K562 (cell line): Measurements from ENCODE around the gene CLSTN1.

Source experiments
- TCF7 ChIP-seq: sonication (generic); IDR thresholded peaks from 2 replicates; pipeline ENCODE4 v1.6.1; 2016; ENCODE audit warnings: antibody characterized with exemption, borderline replicate concordance
- TEAD4 ChIP-seq, 2 experiments: sonication (generic) in 1 of 2; formaldehyde crosslinking in 1 of 2; IDR thresholded peaks; 2 replicates each; pipeline versions ENCODE4 v1.6.1 to v1.8.0; 2012 to 2022; ENCODE audit warnings: borderline replicate concordance in 1 of 2, inconsistent platforms in 1 of 2, low read length in 1 of 2, mild to moderate bottlenecking in 1 of 2, missing genetic modification reagents in 1 of 2
- TF ChIP-seq, protein P1 (sequence below), 3 experiments: IDR thresholded peaks in 2 of 3; conservative IDR thresholded peaks in 1 of 3; 2 replicates each; pipeline ENCODE4 v1.5.1; 2011 to 2012; ENCODE audit warnings: low read length in 3 of 3, mild to moderate bottlenecking in 3 of 3, control low read depth in 2 of 3, improper control_type of control experiment in 1 of 3, inconsistent platforms in 1 of 3, low read depth in 1 of 3, mixed read lengths in 1 of 3, moderate library complexity in 1 of 3; ENCODE audit not compliant: insufficient read depth in 2 of 3

DNA sequence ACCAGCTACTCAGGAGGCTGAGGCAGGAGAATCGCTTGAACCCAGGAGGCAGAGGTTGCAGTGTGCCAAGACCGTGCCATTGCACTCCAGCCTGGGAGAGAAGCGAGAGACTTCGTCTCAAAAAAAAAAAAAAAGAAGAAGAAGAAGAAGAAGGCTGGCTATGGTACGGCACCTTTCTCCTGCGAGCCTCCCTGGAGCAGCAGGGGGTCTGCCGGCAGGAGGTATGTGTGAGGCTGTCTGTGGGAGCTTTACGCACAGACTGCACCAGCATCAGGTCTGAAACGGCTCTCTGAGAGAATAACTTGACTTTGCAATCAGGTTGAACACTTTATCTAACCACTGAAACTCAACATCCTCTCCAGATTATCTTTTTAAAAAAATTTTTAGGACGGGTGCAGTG, 44.9 kb downstream of the CLSTN1 start:
- TF ChIP-seq TCF7: no peak
- TF ChIP-seq, protein P1, sequence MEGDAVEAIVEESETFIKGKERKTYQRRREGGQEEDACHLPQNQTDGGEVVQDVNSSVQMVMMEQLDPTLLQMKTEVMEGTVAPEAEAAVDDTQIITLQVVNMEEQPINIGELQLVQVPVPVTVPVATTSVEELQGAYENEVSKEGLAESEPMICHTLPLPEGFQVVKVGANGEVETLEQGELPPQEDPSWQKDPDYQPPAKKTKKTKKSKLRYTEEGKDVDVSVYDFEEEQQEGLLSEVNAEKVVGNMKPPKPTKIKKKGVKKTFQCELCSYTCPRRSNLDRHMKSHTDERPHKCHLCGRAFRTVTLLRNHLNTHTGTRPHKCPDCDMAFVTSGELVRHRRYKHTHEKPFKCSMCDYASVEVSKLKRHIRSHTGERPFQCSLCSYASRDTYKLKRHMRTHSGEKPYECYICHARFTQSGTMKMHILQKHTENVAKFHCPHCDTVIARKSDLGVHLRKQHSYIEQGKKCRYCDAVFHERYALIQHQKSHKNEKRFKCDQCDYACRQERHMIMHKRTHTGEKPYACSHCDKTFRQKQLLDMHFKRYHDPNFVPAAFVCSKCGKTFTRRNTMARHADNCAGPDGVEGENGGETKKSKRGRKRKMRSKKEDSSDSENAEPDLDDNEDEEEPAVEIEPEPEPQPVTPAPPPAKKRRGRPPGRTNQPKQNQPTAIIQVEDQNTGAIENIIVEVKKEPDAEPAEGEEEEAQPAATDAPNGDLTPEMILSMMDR (IDR thresholded peaks at IDR 0.05 in 2 of 3, conservative IDR thresholded peaks at IDR 0.05 in 1 of 3; ENCODE audit: insufficient read depth in 2 of 3, low read depth in 1 of 3, low read length in 3 of 3): no peak
- no peak for TF ChIP-seq TEAD4 (IDR thresholded peaks at IDR 0.05; ENCODE audit: low read length)
- TF ChIP-seq TEAD4 (CRISPR knock-in tag; IDR thresholded peaks at IDR 0.05; ENCODE audit: borderline replicate concordance): no peak
